K562 (cell line): ENCODE measurements around the gene CDKN1B.

Experiments
- CHD1 ChIP-seq: fragments of 200-600 bp; sonication (generic); IDR thresholded peaks from one replicate; pipeline ENCODE4 v1.6.1; 2012; ENCODE audit warnings: mild to moderate bottlenecking, moderate library complexity, low read length, inconsistent platforms
- CTCF ChIP-seq, 3 experiments: IDR thresholded peaks in 2 of 3; conservative IDR thresholded peaks in 1 of 3; 2 replicates each; pipeline ENCODE4 v1.5.1; 2011 to 2012; ENCODE audit warnings: low read length in 3 of 3, mild to moderate bottlenecking in 3 of 3, control low read depth in 2 of 3, improper control_type of control experiment in 1 of 3, inconsistent platforms in 1 of 3, low read depth in 1 of 3, mixed read lengths in 1 of 3, moderate library complexity in 1 of 3; ENCODE audit not compliant: insufficient read depth in 2 of 3
- MXI1 ChIP-seq: IDR thresholded peaks from 2 replicates; pipeline ENCODE4 v1.6.1; 2011; ENCODE audit warnings: low read depth, mild to moderate bottlenecking, improper control_type of control experiment, low read length
- SOX6 ChIP-seq: fragments of 450-650 bp; IDR thresholded peaks from 2 replicates; pipeline ENCODE4 v1.6.1; 2014; ENCODE audit warnings: mild to moderate bottlenecking
- ZNF274 ChIP-seq: IDR thresholded peaks from 2 replicates; pipeline ENCODE4 v1.6.1; 2011; ENCODE audit warnings: low read depth, mild to moderate bottlenecking, low read length, moderate library complexity, borderline replicate concordance

GRCh38 chr12:12701457-12701856 lies 15.7 kb upstream of the CDKN1B start:
- TF ChIP-seq SOX6 = no peak
- no peak for TF ChIP-seq ZNF274
- no peak for TF ChIP-seq CTCF (IDR thresholded peaks at IDR 0.05 in 2 of 3, conservative IDR thresholded peaks at IDR 0.05 in 1 of 3; ENCODE audit: insufficient read depth in 2 of 3, low read depth in 1 of 3, low read length in 3 of 3)
- TF ChIP-seq MXI1 = no peak
- TF ChIP-seq CHD1 = no peak
